GM18507 (cell line): ENCODE results near the gene TBC1D2.

ENCODE experiments used
- DNase-seq: peaks from one replicate; pipeline ENCODE4 v3.0.0; 2011; ENCODE audit warnings: low read depth; ENCODE audit not compliant: insufficient read length; ENCODE audit errors: extremely low spot score
- FAIRE-seq: peaks from 2 replicates; lab custom pipeline; 2011; peaks lifted over from hg19 to GRCh38; lab: Jason Lieb, UNC

TBC1D2 gene

GRCh38 chr9:98222885-98223691 is 32.4 kb downstream of the TBC1D2 start:
- FAIRE-seq, result no peak
- no peak for DNase-seq

- FAIRE-seq, result no peak
- no peak for DNase-seq
These were observed 34.5 kb downstream of the TBC1D2 start for GRCh38 chr9:98220911-98221310.

GRCh38 chr9:98219794-98220370 is 35.6 kb downstream of the TBC1D2 start:
- no peak for FAIRE-seq
- no peak for DNase-seq

GRCh38 chr9:98219364-98219716 is 36.1 kb downstream of the TBC1D2 start:
- FAIRE-seq (no peak), DNase-seq (no peak)

GRCh38 chr9:98218562-98219363 is 36.7 kb downstream of the TBC1D2 start:
- FAIRE-seq, result no peak
- no peak for DNase-seq

GRCh38 chr9:98217255-98217654 is 38.2 kb downstream of the TBC1D2 start:
- DNase-seq, result no peak
- FAIRE-seq, result no peak

- DNase-seq (no peak), FAIRE-seq (no peak)
These were observed 39.1 kb downstream of the TBC1D2 start for GRCh38 chr9:98216391-98216790.

GRCh38 chr9:98215821-98216220 is 39.6 kb downstream of the TBC1D2 start:
- FAIRE-seq (no peak), DNase-seq (no peak)

GRCh38 chr9:98215271-98215670 is 40.2 kb downstream of the TBC1D2 start:
- no peak for DNase-seq
- no peak for FAIRE-seq

- DNase-seq (no peak), FAIRE-seq (no peak)
These were observed 40.6 kb downstream of the TBC1D2 start for GRCh38 chr9:98214811-98215210.

GRCh38 chr9:98211260-98211659 is 44.2 kb downstream of the TBC1D2 start:
- no peak for FAIRE-seq

GRCh38 chr9:98210435-98210834 is 45.0 kb downstream of the TBC1D2 start:
- DNase-seq, result no peak
- FAIRE-seq, result no peak

More at GRCh38 chr9:98211260-98211659, 44.2 kb downstream of the TBC1D2 start:
- no peak for DNase-seq

GRCh38 chr9:98209530-98209929 is 45.9 kb downstream of the TBC1D2 start:
- FAIRE-seq (no peak), DNase-seq (no peak)

GRCh38 chr9:98208635-98209034 is 46.8 kb downstream of the TBC1D2 start:
- DNase-seq (no peak), FAIRE-seq (no peak)

- no peak for FAIRE-seq
These were observed 47.8 kb downstream of the TBC1D2 start for GRCh38 chr9:98207606-98208005.

GRCh38 chr9:98206754-98207153 is 48.7 kb downstream of the TBC1D2 start:
- no peak for DNase-seq
- FAIRE-seq, result no peak

More at GRCh38 chr9:98207606-98208005, 47.8 kb downstream of the TBC1D2 start:
- DNase-seq, result no peak

- DNase-seq, result no peak
- no peak for FAIRE-seq
These were observed 50.8 kb downstream of the TBC1D2 start for GRCh38 chr9:98204692-98205091.

GRCh38 chr9:98203153-98203552 is 52.3 kb downstream of the TBC1D2 start:
- FAIRE-seq, result no peak
- no peak for DNase-seq

- FAIRE-seq (no peak), DNase-seq (no peak)
These were observed 53.2 kb downstream of the TBC1D2 start for GRCh38 chr9:98202252-98202651.

- no peak for FAIRE-seq
- DNase-seq, result no peak
These were observed 53.7 kb downstream of the TBC1D2 start for GRCh38 chr9:98201749-98202148.
